ENCODE results near the gene IER5L. TPM values are rescaled to one million over a fixed set of nuclear protein-coding genes. Genes with fewer than 3 reads are reported as not detected.
"Not testable (repeated sequence)": the region's sequence is repeated elsewhere in the genome, so short reads cannot be mapped to it uniquely, and the experiment has no call there.

Gene IER5L
- total RNA-seq, 2 experiments from 2014 or later, result 1.8 to 2.3 TPM

DNA sequence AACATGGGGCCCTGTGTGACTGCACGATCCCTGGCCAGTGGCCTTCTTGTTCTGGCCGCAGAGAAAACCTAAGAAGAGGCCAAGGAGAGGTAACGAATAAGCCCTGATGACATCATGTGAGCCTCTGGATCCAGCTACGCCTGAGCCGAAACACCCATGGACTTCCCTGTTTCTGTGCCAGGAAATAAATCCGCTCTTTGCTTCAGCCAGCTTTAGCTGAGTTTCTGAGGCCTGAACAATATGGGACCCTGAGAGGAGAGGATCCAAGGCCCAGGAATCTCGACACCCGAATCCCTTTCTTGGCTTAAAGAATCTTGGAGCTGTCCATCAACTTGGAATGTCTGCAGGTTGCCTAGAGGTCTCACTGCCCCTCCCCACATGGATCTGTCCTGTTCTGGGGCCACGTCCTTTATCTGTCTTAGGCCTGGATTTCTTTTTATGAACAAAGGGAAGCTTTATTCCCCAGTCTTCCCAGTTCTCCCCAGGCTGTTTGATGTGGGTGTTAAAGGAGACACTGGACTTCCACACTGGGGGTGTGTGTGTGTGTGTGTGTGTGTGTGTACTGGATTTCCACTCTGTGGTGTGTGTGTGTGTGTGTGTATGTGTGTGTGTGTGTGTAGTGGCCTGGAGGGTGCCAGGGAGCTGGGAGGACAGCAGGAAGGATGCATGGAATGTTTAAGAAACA, 13.7 kb downstream of the IER5L start:
- Mint-ChIP-seq H3K4me3 (no peak overlapping the region), H3K36me3 (ENCODE audit: low read depth) (no peaks in the 10 kb centered on the region), H3K27ac (no peak overlapping the region), H3K27me3 (no peaks in the 10 kb centered on the region), H3K9me3 (no peaks in the 10 kb centered on the region), H3K4me1 (peaks cover 25% of the 10 kb centered on the region)
- no peak for DNase-seq
- ChIA-PET POLR2A (no interaction called here), CTCF (interaction anchor here (1.2 to 3.5 kb wide), 4 partner anchors 10 to 25 kb away, joined by 3 to 26 read pairs (median 8); no protein-coding TSS in a partner anchor)

DNA sequence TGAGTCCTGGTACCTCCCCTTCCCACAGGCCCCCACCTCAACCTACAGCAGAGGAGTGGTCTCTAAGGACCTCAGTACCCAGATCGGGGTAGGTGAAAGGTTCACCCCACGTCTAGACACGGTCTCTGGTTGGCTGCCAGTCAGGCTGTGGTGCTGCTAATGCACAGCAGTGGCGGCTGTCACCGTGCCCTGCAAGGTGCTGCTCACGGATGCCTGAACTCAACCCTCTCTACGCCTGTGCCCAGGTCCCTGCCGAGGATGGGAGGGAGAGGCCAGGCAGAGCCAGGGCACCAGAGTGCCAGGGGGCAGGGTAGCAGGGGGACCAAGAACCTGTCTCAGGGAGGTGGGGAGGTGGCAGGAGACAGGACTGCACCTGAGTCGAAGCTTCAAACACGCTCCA, 14.3 kb downstream of the IER5L start:
- H3K27me3 Mint-ChIP-seq, result no peaks in the 10 kb centered on the region
- ChIA-PET CTCF (interaction anchor here (1.4 to 3.5 kb wide), 3 partner anchors 10 to 25 kb away, joined by 4 to 26 read pairs (median 6); no protein-coding TSS in a partner anchor), POLR2A (no interaction called here)
- no peak for DNase-seq
- H3K9me3 Mint-ChIP-seq, result no peaks in the 10 kb centered on the region
- H3K36me3 Mint-ChIP-seq (ENCODE audit: low read depth), result no peaks in the 10 kb centered on the region
- H3K27ac Mint-ChIP-seq, result no peak overlapping the region
- peaks cover 24% of the 10 kb centered on the region for H3K4me1 Mint-ChIP-seq
- H3K4me3 Mint-ChIP-seq, result no peak overlapping the region

DNA sequence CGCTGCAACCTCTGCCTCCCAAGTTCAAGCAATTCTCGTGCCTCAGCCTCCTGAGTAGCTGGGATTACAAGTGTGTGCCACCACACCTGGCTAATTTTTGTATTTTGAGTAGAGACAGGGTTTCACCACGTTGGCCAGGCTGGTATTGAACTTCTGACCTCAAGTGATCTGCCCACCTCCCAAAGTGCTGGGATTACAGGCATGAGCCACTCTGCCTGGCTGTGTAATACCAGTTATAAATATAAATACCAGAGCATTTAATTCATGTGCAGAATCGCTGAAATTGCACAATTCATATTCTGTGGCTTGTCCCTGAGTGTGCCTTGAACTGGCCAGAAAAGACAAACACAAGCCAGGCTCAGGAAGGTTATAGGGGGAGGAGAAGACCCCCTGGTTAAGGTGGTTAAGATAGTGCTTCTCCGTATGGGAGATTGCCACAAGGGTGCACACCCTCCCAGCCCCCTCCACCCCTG, 14.8 kb downstream of the IER5L start:
- H3K4me3 Mint-ChIP-seq; H3K27me3 Mint-ChIP-seq; H3K27ac Mint-ChIP-seq; H3K9me3 Mint-ChIP-seq; POLR2A ChIA-PET; DNase-seq; H3K36me3 Mint-ChIP-seq (ENCODE audit: low read depth): not testable (repeated sequence)
- peaks cover 19% of the 10 kb centered on the region for H3K4me1 Mint-ChIP-seq
- CTCF ChIA-PET, result interaction anchor here (1.4 to 4.0 kb wide), 4 partner anchors 11 to 24 kb away, joined by 4 to 26 read pairs (median 16); no protein-coding TSS in a partner anchor

DNA sequence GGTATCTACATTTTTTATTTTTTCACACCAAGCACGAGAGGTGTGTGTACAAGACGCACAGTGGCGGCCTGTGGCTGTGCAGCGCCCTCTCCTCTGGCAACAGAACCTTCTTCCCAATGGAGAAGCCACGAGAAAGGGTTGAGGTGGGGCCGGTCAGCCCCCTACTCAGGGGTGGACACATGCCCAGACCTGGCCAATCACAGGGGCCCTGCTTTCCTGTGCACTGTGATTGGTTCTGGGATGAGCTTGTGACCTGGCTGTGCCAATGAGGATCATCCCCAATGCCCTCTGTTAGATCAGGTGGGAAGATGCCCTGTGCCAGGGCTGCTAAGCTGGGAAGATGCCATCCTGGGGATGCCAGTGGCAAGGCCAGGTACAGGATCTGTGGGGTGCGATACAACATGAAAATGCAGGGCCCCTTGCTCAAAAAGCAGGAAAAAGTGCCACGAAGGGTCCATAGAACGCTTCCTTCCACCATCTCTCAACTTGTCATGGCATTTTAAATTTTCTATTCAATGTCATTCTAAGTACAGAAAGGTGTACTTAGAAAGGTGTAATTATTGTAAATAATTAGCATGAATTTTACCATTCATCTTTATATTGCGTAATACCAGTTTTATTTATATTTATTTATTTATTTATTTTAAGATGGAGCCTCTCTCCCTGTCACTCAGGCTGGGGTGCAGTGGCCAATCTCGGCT, 15.4 kb downstream of the IER5L start:
- Mint-ChIP-seq H3K36me3 (ENCODE audit: low read depth) (no peaks in the 10 kb centered on the region), H3K9me3 (no peaks in the 10 kb centered on the region), H3K27ac (no peak overlapping the region), H3K4me3 (no peak overlapping the region), H3K27me3 (no peaks in the 10 kb centered on the region), H3K4me1 (peaks cover 13% of the 10 kb centered on the region)
- DNase-seq, result no peak
- POLR2A ChIA-PET, result no interaction called here
- CTCF ChIA-PET, result interaction anchor here (1.4 to 4.0 kb wide), 2 partner anchors 11 to 20 kb away, joined by 4 to 25 read pairs; no protein-coding TSS in a partner anchor

DNA sequence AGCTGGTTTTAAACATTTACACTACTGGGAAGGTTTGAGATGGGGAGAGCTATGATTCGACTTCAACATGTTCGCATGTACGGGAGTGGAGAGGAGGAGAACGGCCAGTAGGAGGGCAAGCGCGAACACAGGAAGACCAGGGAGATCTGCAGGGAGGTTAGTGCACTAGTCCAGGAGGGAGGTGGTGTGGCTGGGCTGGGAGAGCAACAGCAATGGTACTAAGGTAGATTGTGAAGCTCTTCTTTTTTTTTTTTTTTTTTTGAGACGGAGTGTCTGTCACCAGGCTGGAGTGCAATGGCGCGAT, 16.6 kb downstream of the IER5L start:
- no peak overlapping the region for H3K27ac Mint-ChIP-seq
- POLR2A ChIA-PET, result no interaction called here
- no peaks in the 10 kb centered on the region for H3K27me3 Mint-ChIP-seq
- CTCF ChIA-PET, result interaction anchor here (0.7 to 4.0 kb wide), 5 partner anchors 9 to 92 kb away, joined by 3 to 25 read pairs (median 4); no protein-coding TSS in a partner anchor
- no peak overlapping the region for H3K4me3 Mint-ChIP-seq
- DNase-seq, result no peak
- no peaks in the 10 kb centered on the region for H3K36me3 Mint-ChIP-seq (ENCODE audit: low read depth)
- H3K9me3 Mint-ChIP-seq, result no peaks in the 10 kb centered on the region
- H3K4me1 Mint-ChIP-seq, result peaks cover 3% of the 10 kb centered on the region

DNA sequence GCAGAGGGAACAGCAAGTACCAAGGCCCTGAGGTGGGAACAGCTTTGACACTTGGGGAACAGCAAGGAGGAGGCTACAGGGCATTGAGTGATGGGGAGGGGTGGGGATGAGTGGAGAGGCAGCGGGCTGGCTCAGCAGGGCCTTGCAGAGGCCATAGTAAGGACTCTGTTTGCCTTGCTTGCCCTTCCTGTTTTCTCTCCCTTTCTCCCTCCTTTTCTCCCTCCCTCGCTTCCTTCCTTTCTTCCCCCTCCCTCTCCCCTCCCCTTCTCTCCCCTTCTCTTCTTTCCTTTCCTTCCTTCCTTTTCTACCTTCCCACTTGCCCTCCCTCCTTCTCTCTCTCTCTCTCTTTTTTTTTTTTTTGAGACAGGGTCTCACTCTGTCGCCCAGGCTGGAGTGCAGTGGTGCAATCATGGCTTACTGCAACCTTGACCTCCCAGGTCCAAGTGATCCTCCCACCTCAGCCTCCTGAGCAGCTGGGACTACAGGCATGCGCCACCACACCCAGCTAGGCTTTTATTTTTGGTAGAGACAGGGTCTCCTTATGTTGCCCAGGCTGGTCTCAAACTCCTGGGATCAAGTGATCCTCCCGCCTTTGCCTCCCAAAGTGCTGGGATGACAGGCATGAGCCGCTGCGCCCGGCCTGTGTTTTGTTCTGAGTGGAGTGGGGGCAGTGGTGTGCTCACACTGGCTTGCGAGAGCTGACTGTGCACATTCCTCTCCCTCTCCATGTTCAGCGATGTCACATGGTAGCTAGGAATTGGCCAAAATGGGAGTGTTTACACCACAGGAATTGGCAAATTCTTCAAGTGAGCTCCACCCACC, 17.1 kb downstream of the IER5L start:
- Mint-ChIP-seq H3K36me3 (ENCODE audit: low read depth) (no peaks in the 10 kb centered on the region), H3K4me3 (no peak overlapping the region), H3K27me3 (no peaks in the 10 kb centered on the region), H3K27ac (no peak overlapping the region), H3K4me1 (no peaks in the 10 kb centered on the region), H3K9me3 (no peaks in the 10 kb centered on the region)
- ChIA-PET CTCF (interaction anchor here (1.0 to 4.0 kb wide), 5 partner anchors 9 to 29 kb away, joined by 3 to 25 read pairs (median 4); no protein-coding TSS in a partner anchor), POLR2A (no interaction called here)
- DNase-seq, result no peak

DNA sequence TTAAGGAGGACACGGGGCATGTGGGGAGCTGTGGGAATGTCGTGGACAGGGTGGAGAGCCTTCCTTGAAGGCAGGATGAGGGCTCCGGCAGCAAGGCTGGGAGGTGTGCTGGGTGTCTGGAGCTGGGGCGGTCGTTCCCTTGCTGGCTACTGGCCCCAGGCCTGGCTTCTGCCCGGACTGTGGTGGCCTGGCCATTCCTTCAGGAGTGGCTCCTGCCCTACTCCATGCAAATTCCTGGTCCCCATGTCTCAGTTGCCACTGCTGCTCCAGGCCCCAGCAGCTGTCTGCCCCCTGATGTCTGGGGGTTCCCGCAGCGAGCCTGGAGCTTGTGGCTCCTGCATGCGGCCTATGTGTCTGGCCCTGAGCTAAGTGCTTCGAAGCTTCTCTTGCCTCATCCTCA, 21.9 kb downstream of the IER5L start:
- Mint-ChIP-seq H3K9me3 (no peaks in the 10 kb centered on the region), H3K36me3 (ENCODE audit: low read depth) (no peaks in the 10 kb centered on the region), H3K4me3 (no peak overlapping the region), H3K4me1 (no peaks in the 10 kb centered on the region), H3K27ac (no peak overlapping the region), H3K27me3 (no peaks in the 10 kb centered on the region)
- POLR2A ChIA-PET, result no interaction called here
- CTCF ChIA-PET, result interaction anchor here (0.6 to 2.1 kb wide), 5 partner anchors 11 to 469 kb away, joined by 3 to 7 read pairs (median 4); no protein-coding TSS in a partner anchor
- no peak for DNase-seq

DNA sequence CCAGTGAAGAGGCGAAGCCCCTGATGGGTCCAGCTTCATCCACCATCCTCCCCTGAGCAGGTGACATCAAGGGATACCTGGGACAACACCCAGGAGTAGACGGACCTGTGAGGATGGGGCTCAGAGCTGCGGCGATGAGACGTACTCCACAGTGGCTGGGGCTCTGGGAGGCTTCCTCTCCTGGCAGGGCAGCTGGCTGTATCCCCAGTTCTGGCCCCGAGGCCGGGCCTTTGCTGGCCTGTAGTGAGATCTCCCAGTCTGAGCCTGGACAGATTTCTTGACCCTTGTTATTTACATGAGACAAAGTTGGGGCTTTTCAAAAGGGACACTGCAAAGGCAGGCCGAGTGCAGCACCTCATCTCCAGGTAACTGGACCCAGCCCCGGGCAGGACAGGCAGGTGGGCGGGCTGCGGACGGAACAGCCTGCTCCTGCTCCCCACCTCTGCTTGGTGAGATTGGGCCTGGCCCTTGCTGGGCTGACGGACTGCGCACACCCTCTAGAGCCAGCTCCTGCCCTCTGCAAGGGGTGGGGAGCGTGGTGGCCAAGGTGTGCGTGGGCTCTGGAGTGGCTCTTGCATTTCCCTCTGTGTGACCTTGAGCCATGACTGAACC, 23.1 kb downstream of the IER5L start:
- Mint-ChIP-seq H3K27ac (no peak overlapping the region), H3K27me3 (no peaks in the 10 kb centered on the region), H3K9me3 (no peaks in the 10 kb centered on the region), H3K36me3 (ENCODE audit: low read depth) (no peaks in the 10 kb centered on the region), H3K4me3 (no peak overlapping the region), H3K4me1 (no peaks in the 10 kb centered on the region)
- POLR2A ChIA-PET, result no interaction called here
- CTCF ChIA-PET, result interaction anchor here (6.5 kb wide), 1 partner anchor 14 kb away, joined by 50 read pairs; no protein-coding TSS in a partner anchor
- DNase-seq, result no peak

DNA sequence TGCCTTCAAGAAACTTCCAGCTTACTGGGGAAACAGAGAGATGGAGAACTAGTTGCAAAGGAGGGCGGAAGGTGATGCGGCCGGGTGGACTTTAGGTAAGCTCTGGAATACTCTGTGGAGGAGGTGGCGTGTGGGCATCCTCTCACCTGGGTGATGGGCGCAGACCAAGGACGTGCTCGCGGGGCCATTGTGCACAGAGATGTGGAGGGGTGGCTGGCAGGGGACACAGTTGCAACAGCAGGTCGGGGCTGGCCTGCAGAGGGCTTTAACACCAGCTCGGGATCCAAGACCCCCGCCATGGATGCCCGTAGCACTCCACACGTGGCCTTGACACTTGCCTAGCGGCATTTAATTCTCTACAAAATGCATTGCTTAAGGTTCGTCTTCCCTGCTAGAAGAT, 26.6 kb downstream of the IER5L start:
- H3K4me3 Mint-ChIP-seq, result no peak overlapping the region
- peaks cover 2% of the 10 kb centered on the region for H3K36me3 Mint-ChIP-seq (ENCODE audit: low read depth)
- no peaks in the 10 kb centered on the region for H3K9me3 Mint-ChIP-seq

DNA sequence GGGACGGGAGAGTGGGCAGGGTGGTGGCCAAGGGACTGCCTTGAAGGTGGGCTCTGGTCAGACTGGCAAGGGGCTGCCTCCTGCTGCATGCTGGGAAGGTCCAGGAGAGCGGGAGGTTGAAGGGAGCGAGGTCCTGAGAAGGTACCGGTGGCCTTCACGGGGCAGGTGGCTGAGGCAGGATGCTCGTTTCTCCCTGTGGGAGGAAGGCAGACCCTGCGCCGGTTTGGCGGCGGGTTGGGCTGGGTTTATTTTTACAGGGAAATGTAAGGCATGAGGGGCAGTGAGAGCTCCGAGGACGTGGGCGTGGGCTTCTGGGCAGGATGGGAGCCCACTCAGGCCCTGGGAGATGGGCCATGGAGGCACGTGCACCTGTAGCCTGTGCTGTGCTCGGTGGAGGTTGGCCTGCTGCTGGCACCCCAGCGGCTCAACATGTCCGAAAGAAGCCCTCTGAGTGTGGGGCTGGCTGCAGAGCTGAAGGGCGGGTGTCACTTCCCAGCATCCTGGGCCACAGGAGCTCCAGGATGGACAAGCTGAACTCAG, 27.3 kb downstream of the IER5L start:
- Mint-ChIP-seq H3K36me3 (ENCODE audit: low read depth) (peaks cover 2% of the 10 kb centered on the region), H3K4me3 (no peak overlapping the region), H3K27me3 (no peaks in the 10 kb centered on the region), H3K27ac (no peak overlapping the region), H3K9me3 (no peaks in the 10 kb centered on the region), H3K4me1 (peaks cover 4% of the 10 kb centered on the region)
- DNase-seq, result no peak
- ChIA-PET CTCF (interaction anchor here (0.5 to 6.5 kb wide), 5 partner anchors 10 to 1548 kb away, joined by 3 to 50 read pairs (median 3); no protein-coding TSS in a partner anchor), POLR2A (no interaction called here)

More for the DNA sequence above, 26.6 kb downstream of the IER5L start:
- no peaks in the 10 kb centered on the region for H3K27me3 Mint-ChIP-seq
- H3K27ac Mint-ChIP-seq, result no peak overlapping the region
- ChIA-PET POLR2A (no interaction called here), CTCF (interaction anchor here (0.5 to 6.5 kb wide), 7 partner anchors 11 to 1549 kb away, joined by 3 to 50 read pairs (median 3); no protein-coding TSS in a partner anchor)
- DNase-seq, result no peak
- peaks cover 4% of the 10 kb centered on the region for H3K4me1 Mint-ChIP-seq

DNA sequence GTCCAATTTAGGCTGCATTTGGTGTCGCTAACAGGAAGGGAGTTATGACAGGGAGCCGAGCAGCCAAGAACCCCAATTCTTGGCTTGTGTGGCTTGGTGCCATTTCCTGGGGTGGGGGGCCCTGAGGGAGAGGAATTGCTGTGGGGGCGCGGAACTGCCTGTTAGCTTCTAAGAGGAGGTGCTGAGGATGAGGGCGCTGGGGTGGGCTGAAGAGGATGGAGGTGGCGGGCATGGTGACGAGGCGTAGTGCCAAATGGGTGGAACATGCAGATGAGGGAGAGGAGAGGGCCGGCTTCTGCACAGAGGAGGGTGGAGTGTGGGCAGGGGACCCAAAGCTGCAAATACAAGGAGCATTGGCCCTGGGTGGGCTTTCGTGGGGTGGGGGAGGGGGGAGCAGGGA, 27.9 kb downstream of the IER5L start:
- peaks cover 4% of the 10 kb centered on the region for H3K4me1 Mint-ChIP-seq
- peaks cover 2% of the 10 kb centered on the region for H3K36me3 Mint-ChIP-seq (ENCODE audit: low read depth)
- H3K27me3 Mint-ChIP-seq, result no peaks in the 10 kb centered on the region
- ChIA-PET CTCF (interaction anchor here (1.5 to 6.5 kb wide), 3 partner anchors 9 to 24 kb away, joined by 3 to 50 read pairs (median 11); no protein-coding TSS in a partner anchor), POLR2A (no interaction called here)
- no peaks in the 10 kb centered on the region for H3K9me3 Mint-ChIP-seq
- H3K27ac Mint-ChIP-seq, result no peak overlapping the region
- no peak overlapping the region for H3K4me3 Mint-ChIP-seq
- DNase-seq, result no peak

DNA sequence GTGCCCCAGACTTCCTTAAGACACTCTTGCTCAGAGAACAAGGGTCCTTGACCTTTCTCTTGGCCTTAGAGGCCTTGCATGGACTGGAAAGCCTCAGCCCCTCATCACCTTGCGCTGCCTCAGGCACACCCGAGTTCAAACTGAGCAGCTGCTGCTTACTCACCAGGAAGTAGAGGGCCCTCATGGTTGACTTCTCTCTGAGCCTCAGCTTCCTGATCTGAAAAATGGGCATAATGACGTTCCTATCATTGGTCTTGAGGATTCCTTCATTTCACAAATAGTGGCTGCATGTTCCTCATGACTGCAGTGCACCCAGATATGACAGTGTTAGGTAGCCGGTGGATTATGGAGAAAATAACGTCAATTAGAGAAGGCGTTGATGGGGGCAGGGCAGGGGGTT, 28.6 kb downstream of the IER5L start:
- no peak overlapping the region for H3K27ac Mint-ChIP-seq
- peaks cover 4% of the 10 kb centered on the region for H3K4me1 Mint-ChIP-seq
- CTCF ChIA-PET, result interaction anchor here (0.9 to 6.5 kb wide), 4 partner anchors 9 to 24 kb away, joined by 3 to 50 read pairs (median 7); no protein-coding TSS in a partner anchor
- POLR2A ChIA-PET, result no interaction called here
- no peak overlapping the region for H3K4me3 Mint-ChIP-seq
- H3K9me3 Mint-ChIP-seq, result no peaks in the 10 kb centered on the region
- H3K27me3 Mint-ChIP-seq, result no peaks in the 10 kb centered on the region
- DNase-seq, result no peak
- peaks cover 2% of the 10 kb centered on the region for H3K36me3 Mint-ChIP-seq (ENCODE audit: low read depth)

Measured in activated CD4-positive, alpha-beta T cell treated with anti-CD3 and anti-CD28 coated beads, Interleukin-2, amount 10 ng/mL, durations not matched to agents 7 days and 5 days (primary cell).